Activated T-cell treated with anti-CD3 and anti-CD28 coated beads, Interleukin-2, amount 50 U/mL, for 48 hours (primary cell): ENCODE measurements around the gene SLC7A8.

Experiments used
- DNase-seq, 2 experiments: peaks; one replicate each; pipeline ENCODE4 v3.0.0-alpha.2; 2020

SLC7A8 gene

GRCh38 chr14:23128969-23129758 lies 54.3 kb downstream of the SLC7A8 start:
- DNase-seq: no peak

- DNase-seq: no peak
Observed at GRCh38 chr14:23127861-23128260, 55.6 kb downstream of the SLC7A8 start.

- no peak for DNase-seq
Observed at GRCh38 chr14:23126548-23127278, 56.7 kb downstream of the SLC7A8 start.

- DNase-seq: no peak
Observed at GRCh38 chr14:23125933-23126524, 57.4 kb downstream of the SLC7A8 start.

- DNase-seq: no peak
Observed at GRCh38 chr14:23125011-23125410, 58.4 kb downstream of the SLC7A8 start.

- no peak for DNase-seq
Observed at GRCh38 chr14:23124337-23124954, 59.0 kb downstream of the SLC7A8 start.

GRCh38 chr14:23123419-23123818 lies 60.0 kb downstream of the SLC7A8 start:
- DNase-seq: no peak

- DNase-seq: no peak
Observed at GRCh38 chr14:23122086-23122485, 61.4 kb downstream of the SLC7A8 start.

- DNase-seq: peak; percentile 24 to 27
Observed at GRCh38 chr14:23121361-23121771, 62.1 kb downstream of the SLC7A8 start.

GRCh38 chr14:23120541-23121251 lies 62.8 kb downstream of the SLC7A8 start:
- peak; percentile 89 to 90 for DNase-seq

- peak; percentile 46 to 59 for DNase-seq
Observed at GRCh38 chr14:23119363-23120327, 63.8 kb downstream of the SLC7A8 start.

- peak in 1 of 2 experiments; percentile 24 for DNase-seq
Observed at GRCh38 chr14:23118506-23119362, 64.7 kb downstream of the SLC7A8 start, which contains the start of gene CEBPE. Gene CEBPE (minus strand): TSS chr14:23119255. CDS start chr14:23119091, 164 bp downstream.

- no peak for DNase-seq
Observed at GRCh38 chr14:23117371-23118020, 66.0 kb downstream of the SLC7A8 start.

- DNase-seq: no peak
Observed at GRCh38 chr14:23115918-23116317, 67.5 kb downstream of the SLC7A8 start.

GRCh38 chr14:23115039-23115731 lies 68.3 kb downstream of the SLC7A8 start:
- DNase-seq: no peak

- no peak for DNase-seq
Observed at GRCh38 chr14:23114669-23115038, 68.8 kb downstream of the SLC7A8 start.

GRCh38 chr14:23114120-23114458 lies 69.4 kb downstream of the SLC7A8 start:
- DNase-seq: no peak

GRCh38 chr14:23113431-23114119 lies 69.9 kb downstream of the SLC7A8 start:
- DNase-seq: no peak
